ENCODE results near the gene ANAPC7. TPM values are rescaled to one million over a fixed set of nuclear protein-coding genes. Genes with fewer than 3 reads are reported as not detected.
"Not testable (repeated sequence)": the region's sequence is repeated elsewhere in the genome, so short reads cannot be mapped to it uniquely, and the experiment has no call there.

Gene ANAPC7
- total RNA-seq, 4 donors from 2014 or later, result 28.4 to 42.0 (median 37.3) TPM

DNA sequence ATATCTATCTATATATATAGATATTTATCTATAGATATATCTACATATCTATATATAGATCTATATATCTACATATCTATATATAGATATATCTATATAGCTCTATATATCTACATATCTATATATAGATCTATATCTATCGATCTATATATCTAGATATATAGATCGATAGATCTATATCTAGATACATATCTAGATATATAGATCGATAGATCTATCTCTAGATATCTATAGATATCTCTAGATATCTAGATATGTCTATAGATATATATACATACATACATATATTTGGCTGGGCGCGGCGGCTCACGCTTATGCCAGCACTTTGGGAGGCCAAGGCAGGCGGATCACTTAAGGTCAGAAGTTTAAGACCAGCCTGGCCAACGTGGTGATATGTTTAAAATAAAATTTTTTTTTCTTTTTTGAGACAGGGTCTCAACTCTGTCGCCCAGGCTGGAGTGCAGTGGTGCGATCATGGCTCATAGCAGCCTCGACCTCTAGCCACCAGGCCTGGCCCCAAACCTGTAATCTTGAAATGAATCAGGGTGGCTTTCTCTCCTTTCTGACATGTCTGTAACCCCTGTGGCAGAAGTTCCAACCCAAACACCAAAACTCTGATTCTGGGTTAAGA lies 28.6 kb upstream of the ANAPC7 start:
- DNase-seq (ENCODE audit: low spot score in 2 of 2), result no peak
- no peak overlapping the region for H3K4me3 ChIP-seq (ENCODE audit: low read depth, poor library complexity, severe bottlenecking)
- intact Hi-C loops (cut with DNase I; ENCODE audit: low total_unique reads), result no loop called here
- 83 to 87% methylated on average over 12 of the region's 12 CpGs for WGBS, 2 donors
- TF ChIP-seq, protein P1, sequence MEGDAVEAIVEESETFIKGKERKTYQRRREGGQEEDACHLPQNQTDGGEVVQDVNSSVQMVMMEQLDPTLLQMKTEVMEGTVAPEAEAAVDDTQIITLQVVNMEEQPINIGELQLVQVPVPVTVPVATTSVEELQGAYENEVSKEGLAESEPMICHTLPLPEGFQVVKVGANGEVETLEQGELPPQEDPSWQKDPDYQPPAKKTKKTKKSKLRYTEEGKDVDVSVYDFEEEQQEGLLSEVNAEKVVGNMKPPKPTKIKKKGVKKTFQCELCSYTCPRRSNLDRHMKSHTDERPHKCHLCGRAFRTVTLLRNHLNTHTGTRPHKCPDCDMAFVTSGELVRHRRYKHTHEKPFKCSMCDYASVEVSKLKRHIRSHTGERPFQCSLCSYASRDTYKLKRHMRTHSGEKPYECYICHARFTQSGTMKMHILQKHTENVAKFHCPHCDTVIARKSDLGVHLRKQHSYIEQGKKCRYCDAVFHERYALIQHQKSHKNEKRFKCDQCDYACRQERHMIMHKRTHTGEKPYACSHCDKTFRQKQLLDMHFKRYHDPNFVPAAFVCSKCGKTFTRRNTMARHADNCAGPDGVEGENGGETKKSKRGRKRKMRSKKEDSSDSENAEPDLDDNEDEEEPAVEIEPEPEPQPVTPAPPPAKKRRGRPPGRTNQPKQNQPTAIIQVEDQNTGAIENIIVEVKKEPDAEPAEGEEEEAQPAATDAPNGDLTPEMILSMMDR (IDR thresholded peaks at IDR 0.05), result no peak
- TF ChIP-seq POLR2A (IDR thresholded peaks at IDR 0.05), result no peak

DNA sequence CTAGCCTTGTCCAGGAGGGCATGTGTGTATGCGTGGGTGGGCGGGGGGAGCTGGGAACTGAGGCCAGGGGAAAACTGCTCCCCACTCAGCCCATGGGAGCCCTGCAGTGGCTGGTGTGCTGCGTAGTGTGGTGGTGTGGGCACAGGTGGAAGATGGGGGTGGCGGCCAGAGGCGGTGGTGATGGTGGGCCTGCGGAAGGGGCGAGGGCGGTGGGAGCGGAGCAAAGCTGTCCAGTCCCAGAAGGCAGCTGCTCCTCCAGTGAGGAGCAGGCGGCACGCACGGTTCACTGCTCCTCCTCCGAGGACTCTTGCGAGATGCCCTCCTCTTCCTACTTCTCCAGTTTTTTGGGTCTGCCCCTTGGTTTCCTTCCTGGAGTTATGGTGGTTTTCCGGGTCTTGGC lies 26.2 kb upstream of the ANAPC7 start:
- 90 to 95% methylated on average over 15 of the region's 15 CpGs for WGBS, 2 donors
- intact Hi-C loops (cut with DNase I; ENCODE audit: low total_unique reads), result loop anchor here (10.0 kb wide), 1 partner anchor 325 kb away; no protein-coding TSS in a partner anchor
- not testable (repeated sequence) for DNase-seq (ENCODE audit: low spot score in 2 of 2); H3K4me3 ChIP-seq (ENCODE audit: low read depth, poor library complexity, severe bottlenecking)

DNA sequence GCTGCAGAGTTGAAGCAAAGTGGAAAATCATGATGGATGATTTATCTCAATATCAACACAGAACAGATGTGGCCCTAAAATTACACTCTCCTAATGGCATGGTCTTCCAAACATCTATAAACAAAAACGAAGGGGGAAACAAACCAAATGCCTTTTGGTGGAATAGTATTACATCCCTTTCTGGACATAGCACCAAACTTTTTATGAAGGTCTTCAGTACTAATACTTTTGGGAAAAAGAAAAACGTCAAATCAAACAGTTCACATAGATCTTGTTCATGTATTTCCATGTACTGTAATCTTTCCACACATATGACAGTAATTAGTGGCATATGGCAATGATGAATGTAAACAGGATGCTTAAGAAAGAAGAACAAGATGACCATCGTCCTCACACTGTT lies 22.9 kb upstream of the ANAPC7 start:
- no peak for DNase-seq (ENCODE audit: low spot score in 2 of 2)
- WGBS, 2 donors, result 26 to 40% methylated on average over 3 of the region's 3 CpGs
- intact Hi-C loops (cut with DNase I; ENCODE audit: low total_unique reads), result loop anchor here (10.0 kb wide), 1 partner anchor 322 kb away; no protein-coding TSS in a partner anchor
- TF ChIP-seq, protein P1 (IDR thresholded peaks at IDR 0.05), result no peak
- TF ChIP-seq POLR2A (IDR thresholded peaks at IDR 0.05), result no peak
- H3K4me3 ChIP-seq (ENCODE audit: low read depth, poor library complexity, severe bottlenecking), result no peak overlapping the region

DNA sequence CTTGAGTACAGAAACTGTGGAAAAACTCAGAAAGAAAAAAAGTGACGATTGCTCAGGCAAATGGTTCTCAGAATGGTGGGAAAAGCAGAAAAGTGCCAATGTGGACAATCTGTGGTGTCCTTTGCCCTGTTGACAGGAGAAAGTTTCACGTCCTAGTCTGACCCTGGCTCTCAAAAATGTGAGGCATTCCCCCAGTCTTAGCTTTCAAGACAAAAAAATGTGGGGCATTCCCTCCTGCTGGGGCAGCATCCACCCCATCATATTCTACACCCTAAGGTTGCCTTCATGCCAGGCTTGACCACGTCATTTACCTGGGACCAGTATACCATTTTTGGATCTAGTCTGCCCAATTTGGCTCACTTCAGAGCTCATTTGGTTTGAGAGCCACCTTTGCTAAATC lies 20.7 kb upstream of the ANAPC7 start:
- intact Hi-C loops (cut with DNase I; ENCODE audit: low total_unique reads), result loop anchor here (10.0 kb wide), 1 partner anchor 319 kb away; no protein-coding TSS in a partner anchor
- H3K4me3 ChIP-seq (ENCODE audit: low read depth, poor library complexity, severe bottlenecking), result no peak overlapping the region
- DNase-seq (ENCODE audit: low spot score in 2 of 2), result no peak
- 78% methylated on average over 3 of the region's 3 CpGs for WGBS, 2 donors
- no peak for TF ChIP-seq POLR2A (IDR thresholded peaks at IDR 0.05)
- TF ChIP-seq, protein P1 (IDR thresholded peaks at IDR 0.05), result no peak

DNA sequence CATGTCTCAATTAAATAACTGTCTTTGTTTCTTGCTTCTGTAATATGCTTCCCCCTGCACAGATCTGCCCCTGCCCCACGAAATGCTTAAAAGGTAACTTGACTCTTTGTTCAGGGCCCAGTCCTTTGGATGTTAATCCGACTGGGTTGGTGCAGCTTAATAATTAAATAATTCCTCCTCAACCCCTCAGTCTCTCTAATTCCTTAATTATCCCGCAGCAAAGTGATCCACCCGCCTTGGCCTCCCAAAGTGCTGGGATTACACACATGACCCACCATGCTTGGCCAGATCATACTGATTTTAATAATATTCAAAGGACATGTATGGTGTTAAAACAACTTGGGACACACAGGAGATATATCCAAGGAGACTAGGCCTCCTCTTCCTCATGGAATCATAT lies 18.2 kb upstream of the ANAPC7 start:
- no peak for TF ChIP-seq POLR2A (IDR thresholded peaks at IDR 0.05)
- no peak overlapping the region for H3K4me3 ChIP-seq (ENCODE audit: low read depth, poor library complexity, severe bottlenecking)
- no peak for DNase-seq (ENCODE audit: low spot score in 2 of 2)
- intact Hi-C loops (cut with DNase I; ENCODE audit: low total_unique reads), result loop anchor here (10.0 kb wide), 1 partner anchor 317 kb away; no protein-coding TSS in a partner anchor
- 86 to 89% methylated on average over 4 of the region's 4 CpGs for WGBS, 2 donors

DNA sequence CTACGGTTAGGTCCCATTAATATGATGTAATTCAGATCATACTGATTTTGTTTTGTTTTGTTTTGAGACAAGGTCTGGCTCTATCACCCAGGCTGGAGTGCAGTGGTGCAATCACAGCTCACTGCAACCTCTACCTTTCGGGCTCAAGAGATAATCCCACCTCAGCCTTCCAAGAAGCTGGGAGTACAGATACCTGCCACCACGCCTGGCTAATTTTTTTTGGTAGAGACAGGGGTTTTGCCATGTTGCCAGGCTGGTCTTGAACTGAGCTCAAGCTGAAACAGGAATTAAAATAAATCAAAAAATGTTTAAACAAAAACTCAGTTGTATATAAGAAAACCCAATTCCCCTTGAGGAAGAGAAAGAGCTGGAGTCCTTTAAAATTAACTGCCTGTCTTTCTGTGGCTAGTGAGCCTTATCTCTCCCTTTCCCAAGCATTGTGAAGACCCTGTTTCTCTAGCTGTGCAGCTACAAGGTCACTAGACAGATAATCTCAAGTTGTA lies 17.7 kb upstream of the ANAPC7 start:
- no peak for TF ChIP-seq POLR2A (IDR thresholded peaks at IDR 0.05)
- no peak overlapping the region for H3K4me3 ChIP-seq (ENCODE audit: low read depth, poor library complexity, severe bottlenecking)
- intact Hi-C loops (cut with DNase I; ENCODE audit: low total_unique reads), result loop anchor here (10.0 kb wide), 1 partner anchor 316 kb away; no protein-coding TSS in a partner anchor
- DNase-seq (ENCODE audit: low spot score in 2 of 2), result no peak
- WGBS, 2 donors, result 53 to 91% methylated on average over 3 of the region's 3 CpGs

DNA sequence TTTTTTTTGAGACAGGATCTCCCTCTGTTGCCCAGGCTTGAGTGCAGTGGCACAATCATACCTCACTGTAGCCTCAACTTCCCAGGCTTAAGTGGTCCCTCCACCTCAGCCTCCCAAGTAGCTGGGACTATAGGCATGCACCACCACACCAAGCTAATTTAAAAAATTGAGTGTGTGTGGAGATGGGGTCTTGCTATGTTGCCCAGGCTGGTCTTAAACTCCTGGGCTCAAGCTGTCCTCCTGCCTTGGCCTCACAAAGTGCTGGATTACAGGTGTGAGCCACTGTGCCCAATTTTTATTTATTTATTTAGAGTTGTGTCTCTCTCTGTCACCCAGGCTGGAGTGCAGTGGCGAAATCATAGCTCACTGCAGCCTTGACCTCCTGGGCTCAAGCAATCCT lies 17.1 kb upstream of the ANAPC7 start:
- H3K4me3 ChIP-seq (ENCODE audit: low read depth, poor library complexity, severe bottlenecking); DNase-seq (ENCODE audit: low spot score in 2 of 2): not testable (repeated sequence)
- intact Hi-C loops (cut with DNase I; ENCODE audit: low total_unique reads), result loop anchor here (10.0 kb wide), 1 partner anchor 316 kb away; no protein-coding TSS in a partner anchor
- 100% methylated on average over 1 of the region's 1 CpG for WGBS, 2 donors

DNA sequence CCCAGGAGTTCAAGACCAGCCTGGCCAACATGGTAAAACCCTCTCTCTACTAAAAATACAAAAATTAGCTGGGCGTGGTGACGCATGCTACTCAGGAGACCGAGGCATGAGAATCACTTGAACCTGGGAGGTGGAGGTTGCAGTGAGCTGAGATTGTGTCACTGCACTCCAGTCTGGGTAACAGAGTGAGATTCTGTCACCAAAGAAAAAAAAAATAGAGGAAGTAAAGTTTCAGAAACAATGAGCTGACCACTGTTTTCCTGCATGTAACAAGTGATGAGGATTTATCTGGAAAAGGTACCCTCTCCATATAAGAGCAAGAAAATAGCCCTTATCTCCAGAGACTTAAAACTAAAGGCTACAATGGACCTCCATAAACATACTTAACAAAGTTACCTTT lies 13.6 kb upstream of the ANAPC7 start:
- intact Hi-C loops (cut with DNase I; ENCODE audit: low total_unique reads); DNase-seq (ENCODE audit: low spot score in 2 of 2); H3K4me3 ChIP-seq (ENCODE audit: low read depth, poor library complexity, severe bottlenecking): not testable (repeated sequence)
- WGBS, 2 donors, result 78 to 91% methylated on average over 3 of the region's 3 CpGs

DNA sequence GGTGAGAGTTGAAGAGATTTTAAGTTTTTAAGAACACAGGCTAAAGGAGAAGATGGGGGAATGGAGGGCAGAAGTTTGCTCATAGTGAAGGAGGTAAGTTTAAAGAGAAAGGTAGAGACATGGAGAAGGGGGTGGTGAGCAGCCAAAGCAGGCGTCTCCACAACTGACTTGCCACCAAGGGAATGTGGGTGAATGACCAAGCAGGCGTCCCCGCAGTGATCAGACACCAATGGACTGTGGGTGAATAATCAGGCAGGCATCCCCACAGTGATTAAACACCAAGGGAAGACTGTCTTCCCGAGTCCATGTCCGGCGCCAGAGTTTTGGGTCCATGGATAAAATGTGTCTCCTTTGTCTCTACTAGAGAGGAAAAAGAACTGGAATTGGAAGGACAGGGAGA lies 6.6 kb upstream of the ANAPC7 start:
- intact Hi-C loops (cut with DNase I; ENCODE audit: low total_unique reads); H3K4me3 ChIP-seq (ENCODE audit: low read depth, poor library complexity, severe bottlenecking); DNase-seq (ENCODE audit: low spot score in 2 of 2): not testable (repeated sequence)
- 88 to 90% methylated on average over 6 of the region's 6 CpGs for WGBS, 2 donors

DNA sequence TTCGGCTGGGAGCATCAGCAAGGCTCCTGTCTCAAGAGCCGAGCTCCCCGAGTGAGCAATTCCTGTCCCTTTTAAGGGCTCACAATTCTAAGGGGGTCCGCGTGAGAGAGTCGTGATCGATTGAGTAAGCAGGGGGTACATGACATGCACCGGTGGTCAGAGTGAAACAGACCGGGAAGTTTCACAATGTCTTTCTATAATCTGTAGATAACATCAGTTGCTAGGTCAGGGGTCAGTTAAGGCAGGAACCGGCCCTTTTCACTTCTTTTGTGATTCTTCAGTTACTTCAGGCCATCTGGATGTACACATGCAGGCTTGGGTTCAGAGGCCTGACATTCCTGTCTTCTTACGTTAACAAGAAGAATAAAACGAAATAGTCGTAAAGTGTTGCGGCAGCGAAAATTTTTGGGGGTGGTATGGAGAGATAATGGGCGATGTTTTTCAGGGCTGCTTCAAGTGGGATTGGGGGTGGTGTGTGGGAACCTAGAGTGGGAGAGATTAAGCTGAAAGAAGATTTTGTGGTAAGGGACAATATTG lies 1.7 kb upstream of the ANAPC7 start:
- H3K4me3 ChIP-seq (ENCODE audit: low read depth, poor library complexity, severe bottlenecking); DNase-seq (ENCODE audit: low spot score in 2 of 2); intact Hi-C loops (cut with DNase I; ENCODE audit: low total_unique reads): not testable (repeated sequence)
- 92 to 93% methylated on average over 16 of the region's 16 CpGs for WGBS, 2 donors

Data from lower leg skin (tissue), 4 donors.